T-helper 1 cell treated with Interleukin-12 subunit alpha and Interleukin-12 subunit beta and Interleukin-4 antibody, amounts not matched to agents 30 ng/mL and 1 ng/mL, for 36 hours (primary cell): ENCODE measurements around the gene COL11A1. TPM values are rescaled to one million over a fixed set of nuclear protein-coding genes. Genes with fewer than 3 reads are reported as not detected.

Experiments
- intact Hi-C: fragments of 100-400 bp; cut with micrococcal nuclease; formaldehyde crosslinking; loops from one replicate; pipeline ENCODE4 v1.15.1; 2024
- total RNA-seq: library from RNA; stranded (reverse); gene quantifications from 2 replicates; pipeline ENCODE4 v1.2.3, GENCODE V29; 2022

Gene COL11A1
- total RNA-seq, 1 donor from 2014 or later, result not detected

DNA sequence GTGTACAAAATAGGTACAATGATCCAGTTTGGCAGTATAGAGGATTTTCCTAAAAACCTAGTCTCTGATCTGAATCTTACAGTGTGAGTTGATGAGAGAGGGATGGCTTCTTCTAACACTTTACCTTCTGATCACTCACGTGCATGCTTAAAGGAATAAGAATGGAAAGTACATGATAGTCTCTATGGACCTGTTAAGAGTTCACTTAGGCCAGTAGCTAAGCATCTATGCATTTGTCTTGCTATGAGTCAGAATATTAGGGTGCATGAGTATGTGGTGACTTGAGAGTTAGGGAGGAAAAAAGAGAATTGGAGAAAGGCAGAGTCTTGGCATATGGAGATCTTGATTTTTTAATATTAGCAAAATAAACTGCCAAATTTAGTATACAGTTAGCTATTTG, 206.3 kb downstream of the COL11A1 start:
- intact Hi-C loops, result no loop called here

DNA sequence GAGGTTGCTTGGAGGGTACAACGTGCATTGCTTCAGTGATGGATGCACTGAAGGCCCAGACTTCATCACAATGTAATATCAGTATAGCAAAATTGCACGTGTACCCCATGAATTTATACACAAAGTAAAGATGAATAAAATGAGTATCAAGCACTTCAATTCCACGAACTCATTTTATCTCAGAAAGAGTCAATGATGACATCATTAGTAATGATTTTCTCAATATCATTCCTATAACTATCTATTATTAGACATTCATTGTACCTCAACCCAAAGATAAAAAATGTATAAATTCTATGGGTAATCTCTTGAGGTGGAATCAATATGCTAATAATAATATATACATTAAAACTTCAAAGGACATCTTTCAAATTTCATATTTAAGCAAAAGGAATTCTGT, 208.4 kb downstream of the COL11A1 start:
- intact Hi-C loops, result no loop called here

DNA sequence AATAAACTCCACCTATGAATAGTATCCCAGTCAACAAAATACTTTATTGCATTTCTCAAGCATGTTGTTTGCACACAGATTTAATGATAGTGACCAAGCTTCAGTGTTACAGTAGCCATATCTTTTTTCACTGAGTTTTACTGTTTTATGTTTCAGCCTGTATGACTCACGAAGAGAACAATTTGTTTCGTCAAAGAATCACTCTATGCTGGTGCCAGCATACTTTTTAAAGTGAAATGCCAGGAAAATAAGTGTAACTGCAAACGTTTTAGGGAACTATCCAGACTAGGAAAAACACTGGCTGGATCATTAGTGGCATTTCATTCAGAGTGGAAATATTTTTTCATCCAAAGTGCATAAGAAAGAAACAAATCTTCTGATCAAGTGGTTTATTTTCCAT, 210.8 kb downstream of the COL11A1 start:
- intact Hi-C loops, result no loop called here

DNA sequence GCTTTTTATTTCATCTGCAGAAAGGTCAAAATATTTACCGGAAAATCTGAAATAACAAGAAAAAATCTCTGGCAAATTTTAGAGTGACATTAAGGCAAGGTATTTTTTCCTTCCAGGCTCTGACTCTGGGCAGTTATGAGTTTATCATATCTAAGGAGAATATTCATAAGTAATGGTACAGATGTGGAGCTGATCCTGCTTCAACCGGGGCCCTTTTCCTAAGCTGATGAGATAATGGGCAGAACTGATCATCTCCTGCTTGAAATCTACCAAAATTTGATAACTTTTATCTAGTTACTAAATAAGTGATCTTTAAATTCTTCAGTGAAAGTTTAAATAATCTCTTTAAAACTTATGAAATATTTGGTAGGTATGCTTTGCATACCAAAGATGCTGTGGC, 211.6 kb downstream of the COL11A1 start:
- intact Hi-C loops, result no loop called here

DNA sequence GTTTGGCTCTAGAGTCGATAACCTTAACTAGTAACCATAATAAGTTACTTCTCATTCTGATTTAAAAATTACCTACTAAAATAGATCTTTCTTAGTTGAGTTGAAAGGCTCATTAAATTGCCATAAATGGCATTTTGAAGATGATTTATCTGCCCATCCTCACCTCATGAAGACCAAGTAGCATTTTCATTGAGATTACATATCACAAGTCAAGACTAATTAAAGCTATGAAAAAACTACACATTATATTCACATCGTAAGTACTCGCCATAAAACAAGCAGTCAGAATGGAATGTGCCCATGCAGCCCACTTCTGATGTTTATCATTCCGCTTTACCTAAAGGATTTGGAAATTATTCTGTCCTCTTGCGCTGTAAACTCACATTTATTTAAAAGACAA, 212.0 kb downstream of the COL11A1 start:
- intact Hi-C loops, result no loop called here

DNA sequence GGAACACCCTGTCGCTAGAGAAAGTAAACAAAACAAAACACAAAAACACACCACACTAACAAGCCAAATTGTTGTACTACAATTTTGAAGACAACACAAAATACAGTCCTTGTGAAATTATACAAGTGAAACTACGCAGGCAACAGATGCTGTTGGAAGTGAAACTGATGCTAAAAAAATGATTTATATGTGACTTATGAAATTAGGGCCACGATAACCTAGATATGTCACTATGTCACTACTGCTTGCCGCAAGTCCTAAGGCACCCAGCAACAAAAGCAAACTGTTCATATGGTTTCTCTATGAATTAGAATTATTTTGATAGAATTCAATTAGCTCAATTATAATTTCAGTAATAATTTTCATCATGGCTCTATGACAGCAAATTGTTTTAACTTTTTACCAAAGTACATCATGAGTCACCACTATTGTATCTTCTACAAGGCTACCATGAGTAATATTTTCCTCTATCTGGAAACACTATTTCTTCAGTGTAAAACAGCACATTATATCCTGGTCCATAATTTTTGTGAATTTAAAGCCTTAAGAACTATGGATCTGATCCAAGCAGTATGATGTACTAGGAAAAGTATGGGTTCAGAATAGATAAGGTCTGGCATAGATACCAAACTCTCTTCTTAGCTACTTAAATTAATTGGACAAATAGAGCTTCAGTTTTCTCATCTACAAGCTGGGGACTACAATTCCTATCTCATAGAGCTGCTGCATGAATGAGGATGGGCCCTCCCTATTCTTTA, 216.3 kb downstream of the COL11A1 start:
- intact Hi-C loops, result no loop called here

DNA sequence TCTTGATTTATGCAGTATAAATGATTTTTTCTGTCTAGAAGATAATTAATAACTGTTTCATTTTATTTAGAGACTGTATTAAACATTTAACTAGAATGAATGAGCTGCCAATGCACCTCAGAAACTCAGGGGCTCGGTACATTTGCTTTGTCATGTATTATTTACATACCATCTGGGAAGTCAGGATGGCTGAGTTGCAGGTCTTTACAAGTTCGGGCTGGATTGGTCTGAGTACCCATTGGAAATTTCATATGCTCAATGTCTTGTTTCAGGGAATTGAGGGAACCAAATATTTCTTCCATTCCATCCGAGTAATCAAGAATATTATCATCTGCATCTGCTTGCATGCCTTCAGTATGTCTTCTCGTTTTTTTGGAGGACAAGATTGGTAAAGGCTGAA, 221.7 kb downstream of the COL11A1 start:
- intact Hi-C loops, result no loop called here

DNA sequence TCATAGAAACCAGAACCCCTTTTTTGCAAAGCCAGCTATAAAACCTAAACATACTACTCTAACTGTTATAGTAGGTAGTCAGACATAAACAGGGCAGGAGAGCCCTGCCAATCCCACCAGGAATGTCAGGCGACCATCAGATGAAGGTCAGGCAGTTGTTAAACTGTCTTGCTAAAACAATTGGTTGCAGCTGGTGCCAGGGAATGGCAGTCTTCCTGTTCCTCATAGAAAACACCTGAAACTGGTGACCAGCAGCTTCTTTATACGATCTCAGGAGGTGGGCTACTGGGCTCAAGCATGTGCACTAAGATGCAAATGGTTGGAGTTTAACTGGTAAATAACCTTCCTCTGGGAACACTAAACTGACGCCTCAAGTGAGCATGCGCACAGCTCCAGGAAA, 224.1 kb downstream of the COL11A1 start:
- intact Hi-C loops, result no loop called here

DNA sequence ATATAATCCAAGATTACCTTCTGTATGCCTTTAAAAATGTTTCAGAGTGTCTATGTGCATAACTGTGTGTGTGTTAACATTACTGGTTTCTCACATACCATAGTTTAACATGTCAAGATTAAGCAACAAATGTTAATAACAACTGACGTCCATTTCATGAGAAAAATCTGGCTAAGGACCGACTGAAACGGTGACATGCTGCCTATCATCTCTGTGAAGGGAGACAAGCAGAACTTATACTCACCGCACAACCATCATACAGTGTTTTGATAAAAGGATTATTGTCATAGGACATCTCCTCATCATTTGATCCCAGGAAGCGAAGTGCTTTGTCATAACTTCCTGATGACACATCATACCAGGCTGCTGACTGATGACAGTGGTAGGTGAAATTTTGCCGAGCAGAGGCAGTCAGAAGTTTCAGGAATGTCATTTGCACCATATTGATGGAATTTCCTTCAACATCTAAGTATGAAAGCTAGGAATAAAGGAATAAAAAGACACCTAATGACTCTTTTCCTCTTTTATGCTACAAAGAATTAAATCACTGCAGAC, 228.8 kb downstream of the COL11A1 start:
- intact Hi-C loops, result no loop called here

DNA sequence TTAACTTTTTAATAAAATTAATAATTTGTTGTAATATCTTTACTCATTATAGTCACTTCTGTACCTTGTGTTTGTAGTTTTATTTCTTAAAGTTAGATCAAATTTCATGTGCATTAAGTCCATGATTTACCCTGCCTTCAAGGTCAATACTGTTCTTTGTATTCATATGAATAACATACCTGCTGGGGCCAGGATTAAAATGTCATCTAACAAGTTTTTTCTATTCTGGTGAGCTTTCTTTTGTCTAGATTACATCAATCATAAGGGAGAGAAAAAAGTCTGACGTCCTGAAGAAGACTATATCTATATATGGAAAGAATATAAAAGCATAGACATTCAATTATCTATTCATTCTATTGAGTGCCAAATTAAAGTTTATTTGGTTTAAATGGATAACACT, 232.6 kb downstream of the COL11A1 start:
- intact Hi-C loops, result no loop called here

DNA sequence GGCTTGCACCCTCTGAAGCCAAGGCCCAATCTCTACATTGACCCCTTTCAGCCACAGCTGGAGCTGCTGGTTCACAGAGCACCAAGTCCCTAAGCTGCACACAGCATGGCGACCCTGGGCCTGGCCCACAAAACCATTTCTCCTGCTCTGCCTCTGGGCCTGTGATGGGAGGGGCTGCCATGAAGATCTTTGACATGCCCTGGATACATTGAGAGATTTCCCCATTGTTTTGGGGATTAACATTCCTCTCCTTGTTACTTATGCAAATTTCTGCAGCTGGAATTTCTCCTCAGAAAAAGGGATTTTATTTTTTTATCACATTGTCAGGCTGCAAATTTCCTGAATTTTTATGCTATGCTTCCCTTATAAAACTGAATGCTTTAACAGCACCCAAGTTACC, 235.8 kb downstream of the COL11A1 start:
- intact Hi-C loops, result no loop called here

DNA sequence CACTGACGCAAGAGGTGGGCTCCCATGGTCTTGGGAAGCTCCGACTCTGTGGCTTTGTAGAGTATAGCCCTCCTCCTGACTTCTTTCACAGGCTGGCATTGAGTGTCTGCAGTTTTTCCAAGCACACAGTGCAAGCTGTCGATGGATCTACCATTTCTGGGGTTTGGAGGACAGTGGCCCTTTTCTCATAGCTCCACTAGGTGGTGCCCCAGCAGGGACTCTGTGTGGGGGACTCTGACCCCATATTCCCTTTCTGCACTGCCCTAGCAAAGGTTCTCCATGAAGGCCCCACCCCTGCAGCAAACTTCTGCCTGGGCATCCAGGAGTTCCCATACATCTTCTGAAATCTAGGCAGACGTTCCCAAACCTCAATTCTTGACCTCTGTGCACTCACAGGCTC, 236.2 kb downstream of the COL11A1 start:
- intact Hi-C loops, result no loop called here

DNA sequence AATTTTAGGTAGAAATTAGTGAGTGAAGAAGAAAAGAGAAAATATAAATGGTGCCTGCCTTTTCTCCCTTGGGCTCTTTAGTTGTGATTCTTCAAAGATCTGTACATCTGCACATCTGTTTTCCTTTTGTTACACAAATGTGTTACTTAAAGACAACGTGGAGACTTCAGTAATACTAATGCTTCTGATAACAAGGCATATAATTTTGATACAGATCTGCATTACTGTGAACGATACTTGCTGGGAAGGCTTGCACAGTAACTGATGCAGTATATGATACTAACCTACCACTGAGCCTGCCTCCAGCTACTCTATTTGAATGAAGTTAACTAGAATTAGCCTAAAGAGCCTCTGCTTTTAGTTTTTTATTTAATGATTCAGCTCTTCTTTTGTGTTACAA, 244.6 kb downstream of the COL11A1 start:
- intact Hi-C loops, result no loop called here

DNA sequence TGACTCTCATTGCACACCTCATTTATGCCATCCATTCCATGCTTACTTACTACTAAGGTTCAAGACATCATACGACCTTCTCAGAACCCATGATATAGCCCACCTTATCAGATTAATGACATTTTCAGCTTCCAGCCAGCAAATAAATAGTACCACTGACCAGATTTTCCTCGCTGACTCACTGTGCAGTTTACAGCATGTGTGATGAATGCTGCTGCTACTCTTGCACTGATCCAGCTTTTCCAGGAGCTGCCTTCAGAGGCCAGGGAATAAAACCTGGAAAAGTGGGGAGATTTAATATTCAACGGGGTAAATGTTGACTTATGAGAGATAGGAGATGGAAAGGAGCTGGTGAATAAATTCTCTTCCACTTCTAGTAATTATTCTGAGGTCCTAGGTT, 247.1 kb downstream of the COL11A1 start:
- intact Hi-C loops, result no loop called here

DNA sequence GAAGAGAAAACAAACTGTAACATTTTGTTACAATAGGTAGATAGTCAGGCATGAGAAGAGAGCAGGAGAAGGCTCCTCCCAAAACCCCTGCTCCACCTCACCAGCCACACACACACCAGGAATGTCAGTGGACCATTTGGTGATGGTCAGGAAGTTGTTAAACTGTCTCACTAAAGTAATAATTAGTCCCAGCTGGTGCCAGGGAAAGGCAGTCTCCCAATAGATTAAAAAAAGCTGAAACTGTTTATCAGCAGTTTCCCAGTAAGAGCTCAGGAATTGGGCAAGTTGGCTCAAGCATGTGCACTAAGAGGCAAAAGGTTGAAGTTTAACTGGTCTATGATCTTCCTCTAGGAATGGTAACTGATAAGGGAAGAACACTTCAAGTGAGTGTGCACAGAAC, 249.6 kb downstream of the COL11A1 start:
- intact Hi-C loops, result no loop called here

DNA sequence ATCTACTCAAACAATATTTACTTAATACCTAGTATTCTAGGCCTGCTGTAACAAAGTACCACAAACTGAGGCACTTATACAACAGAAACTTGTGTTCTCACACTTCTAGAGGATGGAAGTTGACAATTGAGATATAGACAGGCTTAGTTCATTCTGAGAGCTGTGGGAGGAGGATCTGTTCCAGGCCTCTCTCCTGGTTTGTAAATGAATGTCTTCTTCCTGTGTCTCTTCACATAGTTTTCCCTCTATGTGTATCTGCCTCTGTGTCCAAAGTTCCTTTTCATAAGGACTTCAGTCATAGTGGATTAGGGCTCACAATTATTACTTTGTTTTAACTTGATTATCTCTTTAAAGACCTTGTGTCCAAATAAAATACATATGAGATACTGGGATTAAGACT, 251.1 kb downstream of the COL11A1 start:
- intact Hi-C loops, result no loop called here

DNA sequence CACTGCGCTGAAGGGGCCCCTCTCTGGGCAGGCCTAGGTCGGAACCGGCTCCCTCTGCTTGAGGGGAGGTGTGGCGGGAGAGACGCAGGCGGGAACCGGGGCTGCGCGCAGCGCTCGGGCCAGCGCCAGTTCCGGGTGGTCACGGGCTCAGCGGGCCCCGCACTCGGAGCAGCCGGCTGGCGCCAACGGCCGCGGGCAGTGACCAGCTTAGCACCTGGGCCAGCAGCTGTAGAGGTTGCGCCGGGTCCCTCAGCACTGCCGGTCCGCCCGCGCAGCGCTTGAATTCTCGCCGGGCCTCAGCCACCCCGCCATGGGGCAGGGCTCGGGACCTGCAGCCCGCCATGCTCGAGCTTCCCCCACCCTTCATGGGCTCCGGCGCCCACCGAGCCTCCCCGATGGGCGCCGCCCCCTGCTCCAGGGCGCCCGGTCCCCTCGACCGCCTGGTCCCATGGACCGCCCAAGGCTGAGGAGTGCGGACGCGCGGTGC, 254.6 kb downstream of the COL11A1 start:
- intact Hi-C loops, result no loop called here

DNA sequence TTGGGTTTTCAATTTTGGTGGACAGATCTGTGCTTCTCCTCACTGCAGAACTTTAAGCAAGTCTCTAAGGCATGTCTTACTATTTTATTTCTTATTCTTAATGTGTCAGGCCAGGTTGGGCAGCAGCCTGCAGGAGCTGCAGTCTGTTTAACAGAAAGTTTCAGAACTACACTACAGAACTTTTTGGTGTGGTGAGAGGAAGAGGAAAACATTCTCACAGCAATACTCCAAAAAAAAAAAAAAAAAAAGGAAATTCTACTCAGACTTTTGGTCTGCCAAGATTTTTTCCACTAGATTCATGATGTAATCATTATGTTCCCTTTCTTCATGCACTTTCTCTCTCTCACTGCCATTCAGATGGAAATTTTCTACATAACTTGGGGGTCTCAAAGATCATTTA, 255.2 kb downstream of the COL11A1 start:
- intact Hi-C loops, result no loop called here

DNA sequence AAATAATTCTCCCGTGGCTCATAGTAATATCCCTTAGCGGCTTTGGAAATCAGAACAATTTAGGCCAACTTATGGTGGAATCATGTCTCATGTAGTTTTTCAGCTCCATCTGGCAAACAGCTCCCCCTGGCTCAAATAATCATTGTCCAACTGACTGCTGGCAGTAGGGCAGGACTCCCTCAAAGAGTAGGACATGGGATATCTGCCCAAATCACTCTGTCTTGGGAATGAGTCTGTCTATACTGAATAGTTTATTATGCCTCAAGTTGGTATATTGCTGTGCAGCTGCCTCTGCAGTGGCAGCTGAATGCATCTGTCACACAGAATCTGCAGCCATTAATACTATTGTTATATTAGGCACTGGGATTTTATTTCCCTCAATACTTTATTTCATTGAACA, 255.7 kb downstream of the COL11A1 start:
- intact Hi-C loops, result no loop called here

DNA sequence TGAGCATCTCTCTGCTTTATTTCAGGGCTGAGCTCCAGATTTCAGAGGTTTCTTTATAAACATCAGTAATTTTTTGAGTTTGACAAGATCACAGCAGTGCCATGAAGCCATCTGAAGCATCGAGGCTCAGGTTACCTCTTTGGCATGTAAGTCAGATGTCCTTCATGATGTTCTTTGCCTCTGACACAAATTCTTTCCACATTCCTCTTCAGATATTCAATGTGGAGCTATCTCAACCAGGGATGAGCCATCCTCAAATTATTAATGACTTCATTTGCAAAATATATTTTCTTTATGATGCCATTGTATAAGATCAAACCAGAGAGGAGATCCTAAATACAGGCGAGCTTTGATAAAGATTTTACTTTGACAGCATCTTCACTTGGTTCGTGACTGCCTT, 256.7 kb downstream of the COL11A1 start:
- intact Hi-C loops, result no loop called here

DNA sequence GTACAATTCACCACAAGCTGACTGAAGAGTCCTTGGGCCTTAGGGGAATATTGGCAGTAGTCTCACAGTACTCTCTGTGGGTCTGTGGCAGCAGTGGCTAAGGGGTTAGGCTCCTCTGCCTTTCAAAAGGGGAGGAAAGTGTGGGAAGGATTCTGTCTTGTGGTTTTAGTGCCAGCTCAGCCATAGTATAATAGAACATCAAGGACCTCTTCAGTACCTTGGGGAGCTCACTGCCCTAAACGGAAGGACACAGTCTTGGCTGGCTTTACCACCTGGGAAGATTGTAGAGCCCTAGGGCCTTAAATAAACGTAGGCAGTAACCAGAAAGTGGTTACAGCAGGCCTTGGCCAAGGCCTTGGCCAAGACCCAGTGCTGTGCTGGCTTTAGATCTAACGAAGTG, 265.7 kb downstream of the COL11A1 start:
- intact Hi-C loops, result no loop called here

DNA sequence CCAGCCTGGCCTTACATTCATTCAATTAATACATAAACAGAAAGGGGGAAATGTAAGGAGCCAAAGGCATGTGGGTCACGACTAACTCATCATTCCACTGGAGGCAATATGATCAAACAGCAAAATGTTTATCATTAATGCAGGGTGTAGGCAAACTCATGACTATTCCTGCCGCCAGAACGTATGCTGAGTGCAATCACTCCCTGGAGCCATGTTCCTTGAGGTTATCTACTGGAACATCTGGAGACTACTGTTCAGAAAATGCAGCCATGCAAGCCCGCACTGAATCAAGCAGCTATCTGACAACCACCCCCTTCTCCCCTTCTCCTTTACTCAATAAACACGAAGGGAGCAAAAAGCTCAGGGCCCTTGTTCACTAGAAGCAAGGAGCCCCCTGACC, 267.6 kb downstream of the COL11A1 start:
- intact Hi-C loops, result no loop called here

DNA sequence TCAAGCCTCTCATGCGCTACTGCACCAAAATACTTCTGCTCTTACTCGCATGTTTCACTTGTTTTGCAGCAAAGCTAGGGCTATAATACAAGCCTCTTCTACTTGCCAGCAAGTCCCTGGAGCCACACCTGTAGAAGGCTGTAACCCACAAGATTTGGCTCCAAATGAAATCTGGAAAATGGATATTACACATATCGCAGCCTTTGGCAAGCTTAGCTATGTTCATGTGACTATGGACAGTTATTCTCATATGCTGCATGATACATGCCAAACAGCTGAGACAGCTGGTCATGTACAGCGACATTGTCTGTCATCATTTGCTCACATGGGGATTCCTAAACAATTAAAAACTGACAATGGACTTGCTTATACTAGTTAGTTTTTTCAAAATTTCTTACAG, 270.3 kb downstream of the COL11A1 start:
- intact Hi-C loops, result no loop called here
